Stimulated activated CD4-positive, alpha-beta T cell treated with anti-CD3 and anti-CD28 coated beads, Interleukin-12 subunit alpha, Interleukin-12 subunit beta, amount 100 ng/mL, for 24 hours (primary cell): ENCODE measurements around the gene CC2D1A.

Experiments
- DNase-seq, 2 experiments: peaks; one replicate each; pipeline ENCODE4 v3.0.0-alpha.2; 2020; ENCODE audit warnings: low read depth in 2 of 2

Gene CC2D1A

DNA sequence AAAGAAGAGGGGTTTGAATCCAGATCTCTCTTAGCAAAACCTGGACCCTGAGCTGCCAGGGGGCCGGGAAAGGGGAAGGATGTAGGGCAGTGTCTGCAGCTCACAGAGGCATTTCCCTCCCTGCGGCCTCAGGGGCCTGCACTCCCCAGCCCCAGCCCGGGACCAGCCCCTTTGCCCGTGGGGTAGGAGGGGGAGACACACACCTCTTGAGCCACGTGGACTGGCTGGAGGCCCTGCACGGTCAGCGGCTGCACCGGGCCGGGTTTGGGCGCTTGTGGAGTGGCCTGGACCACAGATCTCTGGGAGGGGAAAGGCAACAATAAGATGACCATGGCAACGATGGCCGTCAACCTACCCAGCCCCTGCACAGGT, 73.2 kb downstream of the CC2D1A start:
- DNase-seq = no peak

DNA sequence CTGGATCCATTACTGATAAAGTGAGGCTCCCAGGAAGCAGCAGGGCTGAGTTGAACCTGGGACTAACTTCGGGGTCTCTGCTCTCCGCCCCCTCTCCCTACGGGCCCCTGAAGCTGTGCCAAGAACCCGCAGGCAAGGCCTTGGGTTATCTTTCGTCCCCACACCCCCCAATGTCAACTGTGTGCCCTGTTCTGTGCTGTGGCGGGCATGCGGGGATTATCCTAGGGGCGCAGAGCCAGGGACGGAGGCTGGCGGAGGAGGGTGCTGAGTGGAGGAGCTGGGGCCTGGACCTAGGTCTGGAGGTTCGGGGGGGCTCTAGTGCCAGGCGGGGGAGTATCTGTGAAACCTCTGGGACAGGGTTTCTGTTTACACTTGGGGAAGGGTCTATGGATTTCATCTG, 73.7 kb downstream of the CC2D1A start:
- no peak for DNase-seq

DNA sequence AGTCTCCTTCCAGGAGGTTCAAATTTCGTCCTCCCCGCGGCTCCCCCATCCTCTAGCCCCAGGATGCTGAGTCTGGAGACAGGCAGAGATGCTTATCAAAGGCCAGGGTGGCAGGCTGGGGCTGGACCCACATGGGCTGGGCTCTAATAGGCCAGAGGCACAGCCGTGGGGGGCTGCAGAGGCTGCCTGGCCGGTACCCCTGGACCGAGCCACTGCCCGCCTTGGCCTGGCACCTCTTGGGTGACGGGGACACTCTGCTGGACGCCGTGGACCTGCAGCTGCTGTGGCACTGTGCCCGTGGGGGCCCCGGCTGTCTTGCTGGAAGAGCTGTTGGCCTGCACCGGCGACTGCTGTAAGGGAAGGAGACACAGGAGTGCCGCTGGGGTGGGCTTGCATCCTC, 74.3 kb downstream of the CC2D1A start:
- no peak for DNase-seq
